Upper lobe of right lung (tissue), 1 donor: ENCODE data around the gene PTPRB. TPM values are rescaled to one million over a fixed set of nuclear protein-coding genes. Genes with fewer than 3 reads are reported as not detected.
A peak's percentile ranks its signal among the peaks of the same experiment; 100 is the strongest.

Experiments
- ATAC-seq: fragments of 200-7000 bp; cut with Tn5 transposase; one replicate; pipeline ENCODE4 v1.9.1; 2020; ENCODE audit warnings: mild to moderate bottlenecking, moderate library complexity
- DNase-seq: peaks from one replicate; pipeline ENCODE4 v3.0.0-alpha.2; 2020
- H3K27ac ChIP-seq: fragments of 200-600 bp; one replicate; pipeline ENCODE4 v1.8.0; 2022
- H3K27me3 ChIP-seq: fragments of 200-600 bp; one replicate; pipeline ENCODE4 v1.8.0; 2022; ENCODE audit warnings: mild to moderate bottlenecking
- H3K36me3 ChIP-seq: fragments of 200-600 bp; one replicate; pipeline ENCODE4 v1.8.0; 2022
- H3K4me1 ChIP-seq: fragments of 200-600 bp; one replicate; pipeline ENCODE4 v1.8.0; 2022
- H3K4me3 ChIP-seq: fragments of 200-600 bp; one replicate; pipeline ENCODE4 v1.8.0; 2022; ENCODE audit warnings: mild to moderate bottlenecking
- H3K9me3 ChIP-seq: fragments of 200-600 bp; one replicate; pipeline ENCODE4 v1.8.0; 2022
- CTCF ChIP-seq: fragments of 200-600 bp; IDR thresholded peaks from one replicate; pipeline ENCODE4 v1.8.0; 2022; ENCODE audit warnings: antibody characterized with exemption
- intact Hi-C: fragments of 100-400 bp; cut with DNase I; formaldehyde crosslinking; loops from one replicate; pipeline ENCODE4 v1.11.0; 2022
- total RNA-seq: library from RNA; stranded (reverse); fragmentation: NEBNext Ultra II Directional; extraction: Animal tissue kit (Norgen Biotek cat#: 25700); gene quantifications from one replicate; pipeline ENCODE4 v1.2.1, GENCODE V29; 2021
- donor health status: DM: no; HTN: yes; CAD: no; lungs with severe emphysema.

Gene PTPRB
- total RNA-seq, 1 donor from 2014 or later: 196 TPM

- Histone ChIP-seq H3K36me3 (peaks cover 7% of the 10 kb centered on the region), H3K27me3 (no peaks in the 10 kb centered on the region), H3K27ac (no peak overlapping the region), H3K9me3 (no peaks in the 10 kb centered on the region), H3K4me3 (no peak overlapping the region), H3K4me1 (no peaks in the 10 kb centered on the region)
- intact Hi-C loops: loop anchor here (10.0 kb wide), 1 partner anchor 696 kb away; no protein-coding TSS in a partner anchor
- DNase-seq (no peak), ATAC-seq (no peak)
- TF ChIP-seq CTCF: no peak
Measured at GRCh38 chr12:70581208-70581607, 56.0 kb downstream of the PTPRB start.

GRCh38 chr12:70577283-70577634 is 60.0 kb downstream of the PTPRB start:
- Histone ChIP-seq H3K36me3 (no peaks in the 10 kb centered on the region), H3K27me3 (no peaks in the 10 kb centered on the region), H3K9me3 (no peaks in the 10 kb centered on the region), H3K4me1 (no peaks in the 10 kb centered on the region), H3K4me3 (no peak overlapping the region), H3K27ac (no peak overlapping the region)
- intact Hi-C loops: no loop called here
- no peak for DNase-seq
- ATAC-seq: no peak
- no peak for TF ChIP-seq CTCF

GRCh38 chr12:70576341-70577282 is 60.6 kb downstream of the PTPRB start:
- no peaks in the 10 kb centered on the region for H3K36me3 ChIP-seq
- no peak overlapping the region for H3K4me3 ChIP-seq
- DNase-seq (no peak), ATAC-seq (peak; percentile 87)
- H3K27me3 ChIP-seq: no peaks in the 10 kb centered on the region
- peak; percentile 81 for TF ChIP-seq CTCF
- H3K27ac ChIP-seq: no peak overlapping the region
- intact Hi-C loops: no loop called here
- H3K9me3 ChIP-seq: no peaks in the 10 kb centered on the region
- no peaks in the 10 kb centered on the region for H3K4me1 ChIP-seq

- no peak for TF ChIP-seq CTCF
- Histone ChIP-seq H3K27ac (no peak overlapping the region), H3K27me3 (no peaks in the 10 kb centered on the region), H3K9me3 (no peaks in the 10 kb centered on the region), H3K4me1 (no peaks in the 10 kb centered on the region), H3K36me3 (peaks cover 10% of the 10 kb centered on the region), H3K4me3 (no peak overlapping the region)
- intact Hi-C loops: no loop called here
- DNase-seq (no peak), ATAC-seq (no peak)
Measured at GRCh38 chr12:70571705-70572268, 65.4 kb downstream of the PTPRB start.

GRCh38 chr12:70571029-70571428 is 66.2 kb downstream of the PTPRB start:
- DNase-seq: no peak
- TF ChIP-seq CTCF: no peak
- Histone ChIP-seq H3K27me3 (no peaks in the 10 kb centered on the region), H3K4me3 (no peak overlapping the region), H3K9me3 (no peaks in the 10 kb centered on the region), H3K36me3 (peaks cover 10% of the 10 kb centered on the region), H3K27ac (no peak overlapping the region), H3K4me1 (no peaks in the 10 kb centered on the region)
- no peak for ATAC-seq
- intact Hi-C loops: no loop called here
